ENCODE measurements around the gene UQCRC1. TPM values are rescaled to one million over a fixed set of nuclear protein-coding genes. Genes with fewer than 3 reads are reported as not detected.

Gene UQCRC1
- total RNA-seq, 4 donors from 2014 or later, result 143 to 196 (median 186) TPM

GRCh38 chr3:48655063-48655462, 45.6 kb upstream of the UQCRC1 start:
- 89 to 92% methylated on average over 10 to 12 of the region's 12 CpGs for WGBS, 2 donors
- Histone ChIP-seq H3K27me3 (no peaks in the 10 kb centered on the region), H3K4me1 (peaks cover 0 to 16% (median 5%) of the 10 kb centered on the region in 4 donors), H3K36me3 (peaks cover 0 to 4% (median 0%) of the 10 kb centered on the region in 3 donors), H3K9me3 (no peaks in the 10 kb centered on the region), H3K27ac (no peak overlapping the region), H3K4me3 (no peak overlapping the region)
- no peak for DNase-seq (ENCODE audit: low spot score in 2 of 2)
- TF ChIP-seq CTCF (IDR thresholded peaks at IDR 0.05) (no peak), POLR2A (IDR thresholded peaks at IDR 0.05) (no peak), EP300 (IDR thresholded peaks at IDR 0.05) (no peak)

- no peak for TF ChIP-seq CTCF (IDR thresholded peaks at IDR 0.05)
- no peak for TF ChIP-seq POLR2A (IDR thresholded peaks at IDR 0.05)
- no peak for TF ChIP-seq EP300 (IDR thresholded peaks at IDR 0.05)
- Histone ChIP-seq H3K27me3 (no peaks in the 10 kb centered on the region), H3K27ac (no peak overlapping the region), H3K36me3 (peaks cover 0 to 4% (median 0%) of the 10 kb centered on the region in 3 donors), H3K4me3 (no peak overlapping the region), H3K9me3 (no peaks in the 10 kb centered on the region), H3K4me1 (peaks cover 0 to 16% (median 5%) of the 10 kb centered on the region in 4 donors)
- WGBS, 2 donors, result 94 to 96% methylated on average over 15 of the region's 15 CpGs
- no peak for DNase-seq (ENCODE audit: low spot score in 2 of 2)
Observed at GRCh38 chr3:48652923-48653715, 43.7 kb upstream of the UQCRC1 start.

GRCh38 chr3:48651771-48652170, 42.3 kb upstream of the UQCRC1 start:
- Histone ChIP-seq H3K4me3 (no peak overlapping the region), H3K36me3 (peaks cover 0 to 4% (median 0%) of the 10 kb centered on the region in 3 donors), H3K27me3 (no peaks in the 10 kb centered on the region), H3K4me1 (peaks cover 0 to 14% (median 5%) of the 10 kb centered on the region in 4 donors), H3K9me3 (no peaks in the 10 kb centered on the region), H3K27ac (no peak overlapping the region)
- 65 to 93% methylated on average over 6 to 8 of the region's 11 CpGs for WGBS, 2 donors
- TF ChIP-seq CTCF (IDR thresholded peaks at IDR 0.05) (no peak), POLR2A (IDR thresholded peaks at IDR 0.05) (no peak), EP300 (IDR thresholded peaks at IDR 0.05) (no peak)
- DNase-seq (ENCODE audit: low spot score in 2 of 2), result no peak

- H3K9me3 ChIP-seq, result no peaks in the 10 kb centered on the region
- H3K27ac ChIP-seq, result no peak overlapping the region
- peaks cover 0 to 4% (median 3%) of the 10 kb centered on the region in 4 donors for H3K4me1 ChIP-seq
- peaks cover 0 to 4% (median 0%) of the 10 kb centered on the region in 3 donors for H3K36me3 ChIP-seq
- no peak for DNase-seq (ENCODE audit: low spot score in 2 of 2)
- TF ChIP-seq POLR2A (IDR thresholded peaks at IDR 0.05) (no peak), EP300 (IDR thresholded peaks at IDR 0.05) (no peak), CTCF (IDR thresholded peaks at IDR 0.05) (no peak)
- H3K27me3 ChIP-seq, result no peaks in the 10 kb centered on the region
- no peak overlapping the region for H3K4me3 ChIP-seq
- 82 to 84% methylated on average over 12 of the region's 12 CpGs for WGBS, 2 donors
Observed at GRCh38 chr3:48650723-48651122, 41.3 kb upstream of the UQCRC1 start.

- WGBS, 2 donors, result 89 to 90% methylated on average over 15 of the region's 15 CpGs
- TF ChIP-seq CTCF (IDR thresholded peaks at IDR 0.05) (no peak), POLR2A (IDR thresholded peaks at IDR 0.05) (no peak), EP300 (IDR thresholded peaks at IDR 0.05) (no peak)
- no peak for DNase-seq (ENCODE audit: low spot score in 2 of 2)
- H3K9me3 ChIP-seq, result no peaks in the 10 kb centered on the region
- H3K4me3 ChIP-seq, result no peak overlapping the region
- H3K27ac ChIP-seq, result no peak overlapping the region
- H3K4me1 ChIP-seq, result no peaks in the 10 kb centered on the region
- H3K36me3 ChIP-seq, result peaks cover 0 to 4% (median 0%) of the 10 kb centered on the region in 3 donors
- no peaks in the 10 kb centered on the region for H3K27me3 ChIP-seq
Observed at GRCh38 chr3:48648188-48648850, 38.9 kb upstream of the UQCRC1 start.

Data from tibial nerve (tissue), 4 donors.